ENCODE measurements around the gene OCA2.

Gene OCA2

DNA sequence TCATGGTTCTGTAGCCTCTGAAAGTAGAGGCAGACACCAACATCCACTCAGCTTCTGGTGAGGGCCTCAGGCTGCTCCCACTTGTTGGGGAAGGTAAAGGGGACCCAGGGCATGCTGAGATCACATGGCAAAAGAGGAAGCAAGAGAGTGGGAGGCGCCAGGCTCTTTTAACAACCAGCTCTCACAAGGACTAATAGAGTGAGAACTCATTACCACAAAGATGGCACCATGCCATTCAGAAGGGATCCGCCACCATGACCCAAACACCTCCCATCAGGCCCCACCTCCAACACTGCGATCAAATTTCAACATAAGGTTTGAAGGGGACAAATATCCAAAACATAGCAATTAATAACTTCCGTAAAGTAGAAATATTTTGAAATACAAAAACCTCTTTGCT lies 192.3 kb downstream of the OCA2 start:
- H3K4me3 ChIP-seq (replicated peaks; ENCODE audit: low read depth, low read length), result no peak overlapping the region
- DNase-seq (ENCODE audit: low read depth), result no peak
- TF ChIP-seq, protein P1, sequence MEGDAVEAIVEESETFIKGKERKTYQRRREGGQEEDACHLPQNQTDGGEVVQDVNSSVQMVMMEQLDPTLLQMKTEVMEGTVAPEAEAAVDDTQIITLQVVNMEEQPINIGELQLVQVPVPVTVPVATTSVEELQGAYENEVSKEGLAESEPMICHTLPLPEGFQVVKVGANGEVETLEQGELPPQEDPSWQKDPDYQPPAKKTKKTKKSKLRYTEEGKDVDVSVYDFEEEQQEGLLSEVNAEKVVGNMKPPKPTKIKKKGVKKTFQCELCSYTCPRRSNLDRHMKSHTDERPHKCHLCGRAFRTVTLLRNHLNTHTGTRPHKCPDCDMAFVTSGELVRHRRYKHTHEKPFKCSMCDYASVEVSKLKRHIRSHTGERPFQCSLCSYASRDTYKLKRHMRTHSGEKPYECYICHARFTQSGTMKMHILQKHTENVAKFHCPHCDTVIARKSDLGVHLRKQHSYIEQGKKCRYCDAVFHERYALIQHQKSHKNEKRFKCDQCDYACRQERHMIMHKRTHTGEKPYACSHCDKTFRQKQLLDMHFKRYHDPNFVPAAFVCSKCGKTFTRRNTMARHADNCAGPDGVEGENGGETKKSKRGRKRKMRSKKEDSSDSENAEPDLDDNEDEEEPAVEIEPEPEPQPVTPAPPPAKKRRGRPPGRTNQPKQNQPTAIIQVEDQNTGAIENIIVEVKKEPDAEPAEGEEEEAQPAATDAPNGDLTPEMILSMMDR (IDR thresholded peaks at IDR 0.05; ENCODE audit: low read length, missing control alignments), result no peak

DNA sequence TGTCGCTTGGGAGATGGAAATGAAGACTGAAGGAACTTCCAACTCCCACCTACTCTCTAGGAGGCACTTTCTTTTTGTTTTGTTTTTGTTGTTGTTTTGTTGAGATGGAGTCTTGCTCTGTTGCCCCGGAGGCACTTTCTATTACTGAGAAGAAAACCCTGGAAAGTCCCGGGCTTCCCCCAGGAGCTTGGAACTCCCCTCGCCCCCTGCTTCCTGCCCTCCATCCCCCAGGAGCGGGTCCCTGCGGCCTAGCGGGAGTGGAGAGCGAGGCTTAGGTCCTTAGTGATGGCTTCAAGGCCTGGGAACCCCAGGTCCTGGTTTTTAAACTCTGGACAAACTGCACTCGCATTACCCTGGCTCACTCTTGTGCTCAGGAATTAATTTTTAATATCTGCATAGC lies 195.7 kb downstream of the OCA2 start:
- no peak for DNase-seq (ENCODE audit: low read depth)
- TF ChIP-seq, protein P1 (IDR thresholded peaks at IDR 0.05; ENCODE audit: low read length, missing control alignments), result no peak
- no peak overlapping the region for H3K4me3 ChIP-seq (replicated peaks; ENCODE audit: low read depth, low read length)

DNA sequence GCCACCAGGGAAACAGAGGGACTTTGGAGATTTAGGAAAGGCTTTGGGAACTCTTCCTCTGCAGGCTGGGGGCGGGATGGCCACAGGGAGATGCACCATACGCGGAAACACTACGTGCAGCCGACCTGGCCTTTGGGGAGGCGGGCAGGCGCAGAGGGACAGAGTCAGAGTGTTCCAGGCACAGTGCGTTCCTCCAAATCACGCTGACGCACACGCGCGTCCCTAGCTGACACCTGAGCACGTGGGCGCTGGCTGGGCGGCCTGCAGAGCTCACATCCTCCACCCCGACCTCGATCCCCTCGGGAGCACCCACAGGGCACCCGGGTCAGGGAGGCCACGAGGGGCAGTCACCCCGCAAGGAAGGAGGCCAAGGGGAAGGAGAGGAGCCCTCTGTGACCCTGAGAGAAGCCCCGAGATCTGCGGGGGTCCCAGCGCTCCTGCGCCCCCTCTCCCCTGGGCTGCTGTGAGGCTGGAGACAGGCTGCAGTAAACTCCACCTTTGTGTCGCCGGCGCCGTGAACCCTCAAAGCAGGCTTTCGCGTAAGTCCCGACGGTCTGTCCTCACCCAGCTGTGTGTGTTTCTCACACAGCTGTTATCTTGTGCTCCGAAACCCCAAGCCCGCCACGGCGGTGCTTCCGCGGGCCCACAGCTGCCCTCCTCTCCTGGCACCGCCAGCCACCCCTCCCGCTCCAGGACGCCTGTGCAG lies 196.3 kb downstream of the OCA2 start:
- TF ChIP-seq, protein P1 (IDR thresholded peaks at IDR 0.05; ENCODE audit: low read length, missing control alignments), result no peak

DNA sequence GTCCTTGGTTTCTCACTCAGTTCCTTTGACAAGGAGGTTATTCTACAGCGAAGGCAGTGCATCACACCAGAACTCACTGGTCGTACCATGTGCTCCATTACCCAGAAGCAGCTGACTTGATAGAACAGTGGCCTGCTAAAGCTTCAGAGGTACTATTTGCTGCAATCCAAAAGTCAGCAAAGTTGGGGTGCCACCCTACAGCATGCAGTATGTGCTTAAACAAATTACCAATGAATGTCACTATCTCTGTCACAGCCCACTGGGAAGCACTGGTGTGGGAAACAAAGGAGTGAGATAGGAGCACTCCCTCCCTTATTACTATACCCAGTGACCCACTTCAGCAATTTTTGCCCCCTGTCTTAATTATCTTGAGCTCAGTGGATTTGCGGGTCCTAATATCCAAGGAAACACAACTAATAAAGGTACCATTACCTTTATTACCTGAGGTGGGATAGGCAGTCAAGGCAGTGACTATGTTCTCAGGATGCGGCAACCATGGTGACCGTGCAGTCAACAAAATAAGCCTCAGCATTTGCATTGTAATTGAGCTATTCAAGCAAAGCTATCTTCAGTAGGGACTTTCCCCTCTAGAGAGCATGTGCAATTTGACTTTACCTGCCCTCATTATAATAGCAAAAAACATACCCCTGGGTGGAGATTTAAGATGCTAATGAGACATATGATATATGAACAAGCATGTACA lies 199.4 kb downstream of the OCA2 start:
- TF ChIP-seq, protein P1 (IDR thresholded peaks at IDR 0.05; ENCODE audit: low read length, missing control alignments), result no peak
- DNase-seq (ENCODE audit: low read depth), result no peak
- H3K4me3 ChIP-seq (replicated peaks; ENCODE audit: low read depth, low read length), result no peak overlapping the region

More for the DNA sequence above, 196.3 kb downstream of the OCA2 start:
- DNase-seq (ENCODE audit: low read depth), result no peak
- no peak overlapping the region for H3K4me3 ChIP-seq (replicated peaks; ENCODE audit: low read depth, low read length)

DNA sequence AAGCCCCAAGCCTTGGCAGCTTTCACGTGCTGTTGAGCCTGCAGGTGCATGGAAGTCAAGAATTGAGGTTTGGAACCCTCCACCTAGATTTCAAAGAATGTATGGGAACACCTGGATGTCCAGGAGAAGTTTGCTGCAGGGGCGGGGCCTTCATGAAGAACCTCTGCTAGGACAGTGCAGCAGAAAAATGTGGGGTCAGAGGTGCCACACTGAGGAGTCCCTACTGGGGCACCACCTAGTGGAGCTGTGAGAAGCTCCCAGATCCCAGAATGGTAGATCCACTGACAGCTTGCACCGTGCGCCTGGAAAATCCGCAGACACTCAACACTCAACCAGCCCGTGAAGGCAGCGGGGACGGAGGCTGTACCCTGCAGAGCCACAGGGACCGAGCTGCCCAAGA lies 201.6 kb downstream of the OCA2 start:
- no peak for DNase-seq (ENCODE audit: low read depth)
- no peak overlapping the region for H3K4me3 ChIP-seq (replicated peaks; ENCODE audit: low read depth, low read length)
- TF ChIP-seq, protein P1 (IDR thresholded peaks at IDR 0.05; ENCODE audit: low read length, missing control alignments), result no peak

DNA sequence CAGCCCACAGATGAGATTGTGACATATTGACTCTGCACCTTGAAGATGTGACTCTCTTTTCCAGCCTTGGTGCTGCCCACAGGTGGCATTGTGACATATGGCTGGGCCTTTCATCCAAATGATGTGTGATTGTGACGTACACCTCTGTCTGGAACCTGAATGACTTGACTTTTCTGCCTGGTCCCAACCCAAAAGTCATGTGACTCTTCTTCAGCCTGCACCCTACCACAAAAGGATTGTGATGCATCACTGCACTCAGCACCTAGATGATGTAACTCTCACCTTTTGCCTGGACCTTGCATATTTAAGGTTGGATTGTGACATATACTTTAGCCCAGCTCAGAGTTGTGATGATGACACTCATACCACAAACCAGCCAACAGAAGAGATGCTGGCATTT lies 204.5 kb downstream of the OCA2 start:
- no peak overlapping the region for H3K4me3 ChIP-seq (replicated peaks; ENCODE audit: low read depth, low read length)
- TF ChIP-seq, protein P1 (IDR thresholded peaks at IDR 0.05; ENCODE audit: low read length, missing control alignments), result no peak
- no peak for DNase-seq (ENCODE audit: low read depth)

All from fibroblast of pulmonary artery (primary cell).